Uterus (tissue), 4 donors: ENCODE measurements around the gene KCNJ4. TPM values are rescaled to one million over a fixed set of nuclear protein-coding genes. Genes with fewer than 3 reads are reported as not detected.

Experiments
- DNase-seq, 2 donors: peaks; one replicate each; pipeline ENCODE4 v3.0.0-alpha.2; 2019 to 2020
- H3K27ac ChIP-seq, 2 donors: fragments of 200-600 bp; sonication (generic); 1 replicate in 1 of 2; 2 replicates in 1 of 2; pipeline ENCODE4 v1.5.1; 2016 to 2018
- H3K27me3 ChIP-seq, 2 donors: fragments of 200-600 bp; sonication (generic); one replicate each; pipeline ENCODE4 v1.5.1; 2018 to 2019; ENCODE audit warnings: control low read depth in 1 of 2
- H3K36me3 ChIP-seq, 2 donors: fragments of 200-600 bp; sonication (generic); one replicate each; pipeline ENCODE4 v1.5.1; 2019; ENCODE audit warnings: control low read depth in 1 of 2
- H3K4me1 ChIP-seq, 2 donors: fragments of 200-600 bp; sonication (generic); one replicate each; pipeline ENCODE4 v1.5.1; 2018 to 2019; ENCODE audit warnings: control low read depth in 1 of 2
- H3K4me3 ChIP-seq, 2 donors: fragments of 200-600 bp; sonication (generic); 1 replicate in 1 of 2; 2 replicates in 1 of 2; pipeline ENCODE4 v1.5.1; 2018 to 2019; ENCODE audit warnings: mild to moderate bottlenecking in 1 of 2
- H3K9me3 ChIP-seq, 2 donors: fragments of 200-600 bp; sonication (generic); one replicate each; pipeline ENCODE4 v1.5.1; 2019; ENCODE audit warnings: control low read depth in 1 of 2
- CTCF ChIP-seq, 4 experiments: fragments of 200-600 bp in 2 of 4; fragments of 450-650 bp in 2 of 4; sonication (generic) in 2 of 4; IDR thresholded peaks; one replicate each; pipeline ENCODE4 v1.5.1; 2016 to 2019; ENCODE audit warnings: antibody characterized with exemption in 4 of 4, mild to moderate bottlenecking in 2 of 4, moderate library complexity in 1 of 4
- POLR2A ChIP-seq, 2 donors: fragments of 450-650 bp; IDR thresholded peaks; one replicate each; pipeline ENCODE4 v1.6.1; 2016; ENCODE audit warnings: antibody characterized with exemption in 2 of 2, mild to moderate bottlenecking in 1 of 2, moderate library complexity in 1 of 2
- intact Hi-C: fragments of 100-400 bp; cut with DNase I; formaldehyde crosslinking; loops from one replicate; pipeline ENCODE4 v1.15.1; 2023; ENCODE audit warnings: low total_unique reads
- total RNA-seq, 4 donors: library from RNA; depleted of rRNA in 3 of 4; stranded (reverse); fragments of >200 nt in 3 of 4; gene quantifications; one replicate each; pipeline versions ENCODE4 v1.1.0 to v1.2.4, GENCODE V29; 2014 to 2023
- donor health status: DM: yes; HTN: yes; CAD: no.

Gene KCNJ4
- total RNA-seq, 4 donors from 2014 or later: 0.21 to 1.1 TPM; not detected in 2

DNA sequence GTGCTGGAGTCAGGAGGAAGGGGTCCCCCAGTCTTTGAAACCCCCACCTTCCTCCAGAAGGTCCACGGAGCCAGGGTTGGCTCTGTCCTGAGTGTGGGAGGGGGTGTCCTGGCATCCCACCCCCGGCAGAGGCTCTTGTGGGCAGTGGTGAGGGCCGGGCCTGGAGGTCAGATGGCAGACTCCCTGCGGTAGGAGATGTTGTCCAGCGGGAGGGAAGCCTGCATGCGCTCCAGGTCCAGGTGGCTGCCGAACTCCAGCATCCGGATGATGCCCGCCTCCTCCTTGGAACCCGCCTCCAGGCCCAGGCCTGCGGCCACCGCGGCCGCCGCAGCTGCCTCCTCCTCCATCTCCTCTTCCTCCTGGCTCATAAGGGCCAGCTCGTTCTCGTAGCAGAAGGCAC lies 28.4 kb downstream of the KCNJ4 start:
- H3K4me3 ChIP-seq: no peak overlapping the region
- H3K9me3 ChIP-seq: no peaks in the 10 kb centered on the region
- intact Hi-C loops: no loop called here
- TF ChIP-seq POLR2A (IDR thresholded peaks at IDR 0.05): no peak
- no peak for TF ChIP-seq CTCF (IDR thresholded peaks at IDR 0.05)
- no peaks in the 10 kb centered on the region for H3K4me1 ChIP-seq
- no peaks in the 10 kb centered on the region for H3K27me3 ChIP-seq
- DNase-seq: no peak
- H3K36me3 ChIP-seq: no peaks in the 10 kb centered on the region
- H3K27ac ChIP-seq: no peak overlapping the region

DNA sequence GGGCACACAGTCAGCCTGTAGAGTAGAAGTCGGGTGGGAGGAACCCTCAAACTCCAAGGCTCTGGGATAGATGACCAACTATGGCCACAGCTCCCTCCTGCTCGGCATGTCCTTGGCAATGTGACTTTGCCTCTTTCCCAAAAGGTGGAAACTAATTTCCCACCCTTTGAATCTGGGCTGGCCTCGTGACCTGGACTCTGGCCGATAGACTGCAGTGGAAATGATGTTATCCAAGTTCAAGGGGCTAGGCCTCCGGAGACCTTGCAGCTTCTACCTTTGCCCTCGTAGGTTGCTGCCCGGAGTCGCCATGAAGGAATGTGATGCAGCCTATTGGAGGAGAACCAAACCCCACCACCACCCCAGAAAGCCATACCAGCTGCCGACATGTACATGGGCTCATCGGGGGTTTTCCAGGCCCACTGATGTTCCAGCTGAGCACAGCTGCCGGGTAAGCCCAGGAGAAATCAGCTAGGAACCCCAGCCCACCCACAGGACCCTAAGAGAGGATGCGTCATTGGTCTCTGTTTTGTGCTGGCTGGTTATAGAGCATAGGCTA lies 30.4 kb downstream of the KCNJ4 start:
- intact Hi-C loops: no loop called here
- Histone ChIP-seq H3K4me3 (no peak overlapping the region), H3K4me1 (no peaks in the 10 kb centered on the region), H3K36me3 (no peaks in the 10 kb centered on the region), H3K27ac (no peak overlapping the region), H3K9me3 (no peaks in the 10 kb centered on the region), H3K27me3 (no peaks in the 10 kb centered on the region)
- DNase-seq: no peak
- no peak for TF ChIP-seq CTCF (IDR thresholded peaks at IDR 0.05)

GRCh38 chr22:38423512-38424503 lies 31.2 kb downstream of the KCNJ4 start:
- TF ChIP-seq POLR2A (IDR thresholded peaks at IDR 0.05) (no peak), CTCF (IDR thresholded peaks at IDR 0.05) (no peak)
- intact Hi-C loops: no loop called here

DNA sequence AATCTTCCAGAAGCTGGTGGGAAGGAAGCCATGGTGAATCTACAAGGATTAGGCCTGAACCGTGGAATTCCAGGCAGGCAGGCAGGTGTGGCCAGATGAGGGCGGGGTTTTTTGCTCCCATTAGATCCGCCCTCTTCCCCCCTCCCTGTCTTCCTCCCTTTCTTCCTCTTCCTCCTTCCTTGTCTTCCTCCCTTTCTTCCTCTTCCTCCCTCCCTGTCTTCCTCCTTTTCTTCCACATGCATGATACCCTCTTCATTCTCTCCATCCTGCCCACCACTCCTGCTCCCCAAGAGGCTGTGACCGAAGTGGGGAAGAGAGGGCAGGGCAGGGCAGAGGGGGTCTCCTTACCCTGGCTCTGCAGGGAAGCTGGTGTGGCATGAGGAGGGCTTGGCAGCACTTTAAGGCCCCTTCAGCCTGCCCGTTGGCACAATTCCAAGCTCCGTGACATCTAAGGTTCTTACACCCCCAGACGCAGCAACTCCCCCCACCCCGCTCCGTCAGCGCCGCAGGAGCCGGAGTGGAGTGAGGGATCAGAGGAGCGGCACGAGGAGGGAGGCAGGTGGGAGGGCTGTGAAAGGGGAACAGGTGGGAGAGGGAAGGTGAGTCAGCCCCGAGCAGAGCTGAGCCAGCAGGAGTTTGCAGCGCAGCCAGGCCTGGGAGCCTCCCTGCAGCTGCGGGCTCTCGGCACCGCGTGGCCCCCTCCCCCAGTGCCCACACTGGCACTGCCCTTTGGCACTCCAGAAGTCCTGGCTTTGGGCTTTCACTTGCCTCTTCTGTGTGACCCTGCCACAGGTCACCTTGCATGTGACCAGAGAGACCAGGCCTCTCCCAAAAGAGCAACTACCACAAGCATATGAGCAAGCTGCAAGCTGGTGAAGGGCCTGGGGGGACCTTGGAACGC lies 32.1 kb downstream of the KCNJ4 start:
- H3K27ac ChIP-seq: no peak overlapping the region
- no peak for TF ChIP-seq POLR2A (IDR thresholded peaks at IDR 0.05)
- TF ChIP-seq CTCF (IDR thresholded peaks at IDR 0.05): no peak
- no peak for DNase-seq
- H3K4me3 ChIP-seq: no peak overlapping the region
- intact Hi-C loops: no loop called here
- no peaks in the 10 kb centered on the region for H3K36me3 ChIP-seq
- H3K27me3 ChIP-seq: no peaks in the 10 kb centered on the region
- no peaks in the 10 kb centered on the region for H3K4me1 ChIP-seq
- no peaks in the 10 kb centered on the region for H3K9me3 ChIP-seq

More at GRCh38 chr22:38423512-38424503, 31.2 kb downstream of the KCNJ4 start:
- H3K36me3 ChIP-seq: no peaks in the 10 kb centered on the region
- DNase-seq: no peak
- no peak overlapping the region for H3K27ac ChIP-seq
- H3K4me3 ChIP-seq: no peak overlapping the region
- H3K9me3 ChIP-seq: no peaks in the 10 kb centered on the region
- H3K4me1 ChIP-seq: no peaks in the 10 kb centered on the region
- H3K27me3 ChIP-seq: no peaks in the 10 kb centered on the region
